NAMALWA (cell line): ENCODE results near the gene PIANP.

ENCODE experiments used
- DNase-seq: peaks from one replicate; pipeline ENCODE4 v3.0.0-alpha.2; 2015; ENCODE audit warnings: low spot score

Gene PIANP

GRCh38 chr12:6667559-6668210 is 32.9 kb downstream of the PIANP start:
- DNase-seq = no peak

- no peak for DNase-seq
These were observed 34.4 kb downstream of the PIANP start for GRCh38 chr12:6666211-6666610.

GRCh38 chr12:6664902-6665301 is 35.7 kb downstream of the PIANP start:
- no peak for DNase-seq

- DNase-seq = peak; percentile 100
These were observed 37.5 kb downstream of the PIANP start, which contains the start of gene ING4 for GRCh38 chr12:6662906-6663742. Gene ING4, minus strand, starts transcription at chr12:6663119. Its CDS starts 18 bp downstream, at chr12:6663101.

- DNase-seq = no peak
These were observed 38.1 kb downstream of the PIANP start for GRCh38 chr12:6662602-6662905.

- no peak for DNase-seq
These were observed 46.6 kb downstream of the PIANP start for GRCh38 chr12:6653987-6654386.

GRCh38 chr12:6653342-6653741 is 47.3 kb downstream of the PIANP start:
- no peak for DNase-seq

- DNase-seq = no peak
These were observed 48.2 kb downstream of the PIANP start for GRCh38 chr12:6652391-6652790.

GRCh38 chr12:6650832-6651231 is 49.8 kb downstream of the PIANP start:
- no peak for DNase-seq

- no peak for DNase-seq
These were observed 53.5 kb downstream of the PIANP start, which contains the start of gene ACRBP for GRCh38 chr12:6647083-6647604. Gene ACRBP, minus strand, starts transcription at chr12:6647432. Its CDS starts 66 bp downstream, at chr12:6647366.

GRCh38 chr12:6646276-6647082 is 54.1 kb downstream of the PIANP start:
- DNase-seq = no peak

GRCh38 chr12:6644903-6645302 is 55.7 kb downstream of the PIANP start:
- DNase-seq = no peak

- no peak for DNase-seq
These were observed 56.4 kb downstream of the PIANP start for GRCh38 chr12:6644257-6644596.
